Thyroid gland (tissue), 4 donors: Measurements from ENCODE around the gene CCR7.

Experiments used
- POLR2A ChIP-seq, 2 donors: fragments of 450-650 bp; IDR thresholded peaks; one replicate each; pipeline ENCODE4 v1.6.1; 2017; ENCODE audit warnings: antibody characterized with exemption in 2 of 2, mild to moderate bottlenecking in 2 of 2, moderate library complexity in 1 of 2
- TF ChIP-seq, protein P1 (sequence below), 6 experiments: fragments of 200-600 bp in 3 of 6; fragments of 450-650 bp in 3 of 6; sonication (generic) in 3 of 6; IDR thresholded peaks; one replicate each; pipeline ENCODE4 v1.5.1; 2016 to 2019; ENCODE audit warnings: antibody characterized with exemption in 6 of 6, mild to moderate bottlenecking in 2 of 6, inconsistent platforms in 1 of 6, moderate library complexity in 1 of 6

DNA sequence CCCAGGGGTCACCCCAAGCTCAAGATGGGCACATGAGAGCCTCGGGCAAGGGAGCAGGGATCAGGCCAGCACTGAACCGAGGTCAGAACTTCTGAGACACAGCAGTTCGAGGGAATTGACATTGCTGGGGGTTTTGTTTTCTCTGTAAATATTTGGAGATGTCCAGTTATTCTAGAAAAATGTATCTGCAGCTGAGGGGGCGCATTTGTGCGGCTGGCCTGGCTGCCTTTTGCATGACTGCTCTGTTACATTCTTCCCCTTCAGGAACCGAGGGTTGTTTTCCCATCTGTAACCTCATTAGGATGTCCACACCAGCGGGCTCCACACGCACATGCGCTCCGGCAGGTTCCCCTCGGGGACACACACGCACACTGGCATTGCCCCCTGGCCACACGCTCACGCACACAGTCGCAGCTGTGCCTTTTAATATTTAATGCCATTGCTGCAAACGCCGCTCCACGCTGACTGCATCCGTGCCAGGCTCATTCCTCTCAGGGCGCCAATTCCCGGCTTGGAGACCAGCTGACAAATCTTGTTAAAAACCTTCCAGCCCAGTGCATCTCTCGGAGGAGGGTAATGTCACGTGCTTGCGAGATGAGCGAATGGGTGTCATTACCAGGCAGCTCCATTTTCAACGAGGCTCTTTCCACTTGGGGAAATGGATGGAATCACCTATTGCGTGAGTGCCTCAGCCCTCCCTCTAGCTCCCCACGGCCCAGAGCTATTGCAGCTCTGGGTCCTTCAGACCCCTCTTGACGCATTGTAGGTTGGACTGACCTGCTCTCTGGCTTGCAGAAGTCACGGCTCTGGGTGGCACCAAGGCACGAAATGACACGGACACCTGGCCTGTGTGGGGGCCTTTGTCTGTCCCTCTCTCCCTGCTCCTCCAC lies 13.1 kb downstream of the CCR7 start:
- TF ChIP-seq, protein P1, sequence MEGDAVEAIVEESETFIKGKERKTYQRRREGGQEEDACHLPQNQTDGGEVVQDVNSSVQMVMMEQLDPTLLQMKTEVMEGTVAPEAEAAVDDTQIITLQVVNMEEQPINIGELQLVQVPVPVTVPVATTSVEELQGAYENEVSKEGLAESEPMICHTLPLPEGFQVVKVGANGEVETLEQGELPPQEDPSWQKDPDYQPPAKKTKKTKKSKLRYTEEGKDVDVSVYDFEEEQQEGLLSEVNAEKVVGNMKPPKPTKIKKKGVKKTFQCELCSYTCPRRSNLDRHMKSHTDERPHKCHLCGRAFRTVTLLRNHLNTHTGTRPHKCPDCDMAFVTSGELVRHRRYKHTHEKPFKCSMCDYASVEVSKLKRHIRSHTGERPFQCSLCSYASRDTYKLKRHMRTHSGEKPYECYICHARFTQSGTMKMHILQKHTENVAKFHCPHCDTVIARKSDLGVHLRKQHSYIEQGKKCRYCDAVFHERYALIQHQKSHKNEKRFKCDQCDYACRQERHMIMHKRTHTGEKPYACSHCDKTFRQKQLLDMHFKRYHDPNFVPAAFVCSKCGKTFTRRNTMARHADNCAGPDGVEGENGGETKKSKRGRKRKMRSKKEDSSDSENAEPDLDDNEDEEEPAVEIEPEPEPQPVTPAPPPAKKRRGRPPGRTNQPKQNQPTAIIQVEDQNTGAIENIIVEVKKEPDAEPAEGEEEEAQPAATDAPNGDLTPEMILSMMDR (IDR thresholded peaks at IDR 0.05), result no peak
- no peak for TF ChIP-seq POLR2A (IDR thresholded peaks at IDR 0.05)
